Keratinocyte (primary cell): Measurements from ENCODE around the gene MEIS3. TPM values are rescaled to one million over a fixed set of nuclear protein-coding genes. Genes with fewer than 3 reads are reported as not detected.
"Not testable (repeated sequence)": the region's sequence is repeated elsewhere in the genome, so short reads cannot be mapped to it uniquely, and the experiment has no call there.

Experiments used
- DNase-seq: peaks from one replicate; pipeline ENCODE4 v3.0.0-alpha.2; 2011; ENCODE audit warnings: low read depth, missing footprints, low spot score
- FAIRE-seq: peaks from 2 replicates; lab custom pipeline; 2011; peaks lifted over from hg19 to GRCh38; lab: Jason Lieb, UNC
- H2AFZ ChIP-seq: 2 replicates; pipeline ENCODE4 v1.6.0; 2012; ENCODE audit warnings: low read length, control low read depth, inconsistent platforms; ENCODE audit not compliant: control insufficient read depth
- H3K27ac ChIP-seq: 2 replicates; pipeline ENCODE4 v1.5.1; 2011; ENCODE audit warnings: low read length; ENCODE audit not compliant: control insufficient read depth, insufficient read depth
- H3K27me3 ChIP-seq: 3 replicates; pipeline ENCODE4 v1.6.0; 2011; ENCODE audit warnings: low read length; ENCODE audit not compliant: control insufficient read depth, insufficient read depth; ENCODE audit errors: extremely low read depth
- H3K36me3 ChIP-seq, 2 experiments: 2 replicates in 1 of 2; 3 replicates in 1 of 2; pipeline ENCODE4 v1.5.1; 2011; ENCODE audit warnings: low read length in 2 of 2, mild to moderate bottlenecking in 1 of 2; ENCODE audit not compliant: control insufficient read depth in 2 of 2, insufficient read depth in 2 of 2; ENCODE audit errors: extremely low read depth in 1 of 2
- H3K4me1 ChIP-seq: 3 replicates; pipeline ENCODE4 v1.5.1; 2011; ENCODE audit warnings: low read length; ENCODE audit not compliant: control insufficient read depth, insufficient read depth; ENCODE audit errors: extremely low read depth
- H3K4me2 ChIP-seq: 3 replicates; pipeline ENCODE4 v1.6.0; 2011; ENCODE audit warnings: low read depth, low read length; ENCODE audit not compliant: control insufficient read depth, insufficient read depth; ENCODE audit errors: extremely low read depth
- H3K4me3 ChIP-seq, 3 experiments: fragments of 200-600 bp in 1 of 3; sonication (generic) in 1 of 3; 2 replicates in 2 of 3; 3 replicates in 1 of 3; pipeline ENCODE4 v1.5.1; 2011 to 2016; ENCODE audit warnings: low read length in 3 of 3, mild to moderate bottlenecking in 3 of 3, control low read depth in 2 of 3, inconsistent platforms in 1 of 3, low read depth in 1 of 3, mixed read lengths in 1 of 3, mixed run types in 1 of 3, moderate library complexity in 1 of 3; ENCODE audit not compliant: control insufficient read depth in 2 of 3, insufficient read depth in 2 of 3; ENCODE audit errors: extremely low read depth in 1 of 3
- H3K79me2 ChIP-seq: 2 replicates; pipeline ENCODE4 v1.6.0; 2012; ENCODE audit warnings: low read length; ENCODE audit not compliant: control insufficient read depth, insufficient read depth
- H3K9ac ChIP-seq: 3 replicates; pipeline ENCODE4 v1.6.0; 2011; ENCODE audit warnings: low read length; ENCODE audit not compliant: control insufficient read depth, insufficient read depth; ENCODE audit errors: extremely low read depth
- H3K9me1 ChIP-seq: 3 replicates; pipeline ENCODE4 v1.6.0; 2011; ENCODE audit warnings: low read length; ENCODE audit not compliant: control insufficient read depth, insufficient read depth; ENCODE audit errors: extremely low read depth
- H3K9me3 ChIP-seq: 2 replicates; pipeline ENCODE4 v1.5.1; 2012; ENCODE audit warnings: low read depth, low read length; ENCODE audit not compliant: control insufficient read depth
- H4K20me1 ChIP-seq: 3 replicates; pipeline ENCODE4 v1.6.0; 2011; ENCODE audit warnings: low read length; ENCODE audit not compliant: control insufficient read depth, insufficient read depth; ENCODE audit errors: extremely low read depth
- EZH2 ChIP-seq: IDR thresholded peaks from one replicate; pipeline ENCODE4 v1.6.1; 2012; ENCODE audit warnings: inconsistent platforms, mild to moderate bottlenecking, low read length, moderate library complexity
- dilution Hi-C: fragments of 300-500 bp; cut with MboI; formaldehyde crosslinking; loops from one replicate; pipeline ENCODE4 v1.7.0; 2020; ENCODE audit warnings: low sequenced_read_pairs; ENCODE audit not compliant: extremely low pct_ligation_motif_present
- polyA plus RNA-seq, 5 experiments: library from polyadenylated mRNA; depleted of rRNA in 3 of 5; stranded (reverse) in 3 of 5; stranded (forward) in 1 of 5; unstranded in 1 of 5; fragments of >200 nt; gene quantifications; 1 replicate in 1 of 5; 2 replicates in 3 of 5; 3 replicates in 1 of 5; pipeline versions ENCODE4 v1.2.1 to v1.2.3, GENCODE V29; 2011 to 2012; ENCODE audit warnings: missing spikeins in 2 of 5, low read depth in 1 of 5, low replicate concordance in 1 of 5
- TF ChIP-seq, protein P1 (sequence below), 3 experiments: IDR thresholded peaks in 1 of 3; conservative IDR thresholded peaks in 1 of 3; optimal IDR thresholded peaks in 1 of 3; 2 replicates in 2 of 3; 3 replicates in 1 of 3; pipeline versions ENCODE3 to v1.5.1; 2011; ENCODE audit warnings: low read length in 3 of 3, mild to moderate bottlenecking in 3 of 3, moderate library complexity in 2 of 3, control low read depth in 1 of 3, inconsistent platforms in 1 of 3; ENCODE audit not compliant: insufficient read depth in 2 of 3; ENCODE audit errors: extremely low read depth in 1 of 3

The MEIS3 gene
- polyA plus RNA-seq, 1 donor (not counting 4 experiments of a cell fraction or from before 2014, with no cell fraction given), result 1.7 TPM

DNA sequence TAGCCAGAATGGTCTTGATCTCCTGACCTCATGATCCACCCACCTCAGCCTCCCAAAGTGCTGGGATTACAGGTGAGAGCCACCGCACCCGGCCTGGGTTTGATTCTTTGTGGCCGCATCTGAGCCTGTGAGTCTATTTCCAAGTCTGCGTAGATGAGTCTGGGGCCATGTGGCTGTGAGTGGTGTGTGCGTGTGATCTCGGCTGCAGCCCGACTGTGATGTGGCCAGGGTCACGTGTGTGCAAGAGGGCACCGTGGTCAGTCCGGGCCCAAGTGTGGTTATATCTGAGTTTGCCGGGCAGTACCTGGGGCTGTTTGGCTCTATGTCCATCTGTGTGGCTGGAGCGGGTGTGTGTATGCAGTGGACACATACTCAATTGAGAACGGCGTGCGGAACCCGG is 5.4 kb downstream of the MEIS3 start:
- Histone ChIP-seq H3K27ac (no peak overlapping the region), H3K36me3 (no peaks in the 10 kb centered on the region), H3K4me2 (no peak overlapping the region), H3K4me3 (no peak overlapping the region), H2AFZ (no peak overlapping the region), H4K20me1 (peaks cover 4% of the 10 kb centered on the region), H3K9me3 (no peaks in the 10 kb centered on the region), H3K9ac (no peak overlapping the region), H3K4me1 (peaks cover 4% of the 10 kb centered on the region), H3K79me2 (no peaks in the 10 kb centered on the region), H3K27me3 (peaks cover 40% of the 10 kb centered on the region), H3K9me1 (no peaks in the 10 kb centered on the region)
- no peak for FAIRE-seq
- no peak for DNase-seq
- TF ChIP-seq EZH2, result no peak
- TF ChIP-seq, protein P1, sequence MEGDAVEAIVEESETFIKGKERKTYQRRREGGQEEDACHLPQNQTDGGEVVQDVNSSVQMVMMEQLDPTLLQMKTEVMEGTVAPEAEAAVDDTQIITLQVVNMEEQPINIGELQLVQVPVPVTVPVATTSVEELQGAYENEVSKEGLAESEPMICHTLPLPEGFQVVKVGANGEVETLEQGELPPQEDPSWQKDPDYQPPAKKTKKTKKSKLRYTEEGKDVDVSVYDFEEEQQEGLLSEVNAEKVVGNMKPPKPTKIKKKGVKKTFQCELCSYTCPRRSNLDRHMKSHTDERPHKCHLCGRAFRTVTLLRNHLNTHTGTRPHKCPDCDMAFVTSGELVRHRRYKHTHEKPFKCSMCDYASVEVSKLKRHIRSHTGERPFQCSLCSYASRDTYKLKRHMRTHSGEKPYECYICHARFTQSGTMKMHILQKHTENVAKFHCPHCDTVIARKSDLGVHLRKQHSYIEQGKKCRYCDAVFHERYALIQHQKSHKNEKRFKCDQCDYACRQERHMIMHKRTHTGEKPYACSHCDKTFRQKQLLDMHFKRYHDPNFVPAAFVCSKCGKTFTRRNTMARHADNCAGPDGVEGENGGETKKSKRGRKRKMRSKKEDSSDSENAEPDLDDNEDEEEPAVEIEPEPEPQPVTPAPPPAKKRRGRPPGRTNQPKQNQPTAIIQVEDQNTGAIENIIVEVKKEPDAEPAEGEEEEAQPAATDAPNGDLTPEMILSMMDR (optimal IDR thresholded peaks at IDR 0.05 in 1 of 3, IDR thresholded peaks at IDR 0.05 in 1 of 3, conservative IDR thresholded peaks at IDR 0.05 in 1 of 3; ENCODE audit: extremely low read depth in 1 of 3, insufficient read depth in 2 of 3, low read length in 3 of 3), result no peak
- dilution Hi-C loops, result no loop called here

DNA sequence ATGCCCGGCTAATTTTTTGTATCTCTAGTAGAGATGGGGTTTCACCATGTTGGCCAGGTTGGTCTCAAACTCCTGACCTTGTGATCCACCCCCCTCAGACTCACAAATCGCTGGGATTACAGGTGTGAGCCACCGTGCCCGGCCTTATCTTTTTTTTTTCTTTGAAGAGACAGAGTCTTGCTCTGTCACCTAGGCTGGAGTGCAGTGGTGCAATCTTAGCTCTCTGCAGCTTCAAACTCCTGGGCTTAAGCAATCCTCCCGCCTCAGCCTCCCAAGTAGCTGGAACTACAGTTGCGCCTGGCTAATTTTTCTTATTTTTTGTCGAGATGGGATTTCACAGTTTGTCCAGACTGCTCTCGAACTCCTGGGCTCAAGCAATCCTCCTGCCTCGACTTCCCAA is 7.6 kb downstream of the MEIS3 start:
- DNase-seq, dilution Hi-C loops, H3K9me1 ChIP-seq, H3K9ac ChIP-seq, H3K9me3 ChIP-seq, H3K79me2 ChIP-seq, H4K20me1 ChIP-seq, FAIRE-seq, H3K36me3 ChIP-seq, H3K4me2 ChIP-seq, H3K4me1 ChIP-seq, H2AFZ ChIP-seq, H3K4me3 ChIP-seq, H3K27ac ChIP-seq: not testable (repeated sequence)
- H3K27me3 ChIP-seq, result peaks cover 30% of the 10 kb centered on the region

DNA sequence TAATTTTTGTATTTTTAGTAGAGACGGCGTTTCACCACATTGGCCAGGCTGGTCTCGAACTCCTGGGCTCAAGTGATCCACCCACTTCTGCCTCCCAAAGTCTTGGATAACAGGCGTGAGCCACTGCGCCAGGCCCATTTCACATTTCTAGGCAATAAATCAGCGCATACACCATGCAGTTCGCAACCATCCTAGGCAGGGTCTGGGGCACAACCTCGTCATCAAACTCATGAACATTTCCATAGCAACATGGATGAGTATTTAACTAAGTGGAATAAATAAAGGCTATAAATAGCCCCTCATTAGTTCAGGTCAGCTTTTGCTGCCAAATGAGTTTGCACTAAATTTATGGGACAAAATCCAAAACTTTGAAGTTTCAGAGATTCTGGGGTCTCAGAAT is 8.2 kb downstream of the MEIS3 start:
- Histone ChIP-seq H3K27me3 (peaks cover 29% of the 10 kb centered on the region), H3K9me1 (no peaks in the 10 kb centered on the region), H3K4me2 (no peak overlapping the region), H3K79me2 (no peaks in the 10 kb centered on the region), H2AFZ (no peak overlapping the region), H3K36me3 (no peaks in the 10 kb centered on the region), H4K20me1 (peaks cover 3% of the 10 kb centered on the region), H3K9ac (no peak overlapping the region), H3K4me3 (no peak overlapping the region), H3K4me1 (no peaks in the 10 kb centered on the region), H3K27ac (no peak overlapping the region), H3K9me3 (no peaks in the 10 kb centered on the region)
- DNase-seq (no peak), FAIRE-seq (no peak)
- no peak for TF ChIP-seq EZH2
- TF ChIP-seq, protein P1 (optimal IDR thresholded peaks at IDR 0.05 in 1 of 3, IDR thresholded peaks at IDR 0.05 in 1 of 3, conservative IDR thresholded peaks at IDR 0.05 in 1 of 3; ENCODE audit: extremely low read depth in 1 of 3, insufficient read depth in 2 of 3, low read length in 3 of 3), result no peak
- dilution Hi-C loops, result no loop called here
